Measurements from ENCODE around the gene SLC30A1.
"Not testable (repeated sequence)": the region's sequence is repeated elsewhere in the genome, so short reads cannot be mapped to it uniquely, and the experiment has no call there.

SLC30A1 gene

GRCh38 chr1:211547710-211548109 is 31.3 kb downstream of the SLC30A1 start:
- DNase-seq, result no peak

- DNase-seq, result no peak
These were observed 32.4 kb downstream of the SLC30A1 start for GRCh38 chr1:211546543-211546942.

GRCh38 chr1:211543025-211543424 is 35.9 kb downstream of the SLC30A1 start:
- DNase-seq, result no peak

- no peak for DNase-seq
These were observed 37.1 kb downstream of the SLC30A1 start for GRCh38 chr1:211541720-211542477.

- DNase-seq, result no peak
These were observed 37.7 kb downstream of the SLC30A1 start for GRCh38 chr1:211541278-211541677.

GRCh38 chr1:211540824-211541223 is 38.1 kb downstream of the SLC30A1 start:
- DNase-seq, result not testable (repeated sequence)

GRCh38 chr1:211538287-211538686 is 40.7 kb downstream of the SLC30A1 start:
- DNase-seq, result no peak

GRCh38 chr1:211537253-211537652 is 41.7 kb downstream of the SLC30A1 start:
- DNase-seq, result no peak

GRCh38 chr1:211536606-211537005 is 42.4 kb downstream of the SLC30A1 start:
- DNase-seq, result no peak

GRCh38 chr1:211535346-211535745 is 43.6 kb downstream of the SLC30A1 start:
- no peak for DNase-seq

GRCh38 chr1:211534545-211535291 is 44.2 kb downstream of the SLC30A1 start:
- DNase-seq, result no peak

GRCh38 chr1:211532088-211532444 is 46.9 kb downstream of the SLC30A1 start:
- no peak for DNase-seq

GRCh38 chr1:211531194-211532087 is 47.5 kb downstream of the SLC30A1 start:
- DNase-seq, result no peak

- DNase-seq, result no peak
These were observed 48.9 kb downstream of the SLC30A1 start for GRCh38 chr1:211530102-211530501.

GRCh38 chr1:211529453-211529852 is 49.5 kb downstream of the SLC30A1 start:
- no peak for DNase-seq

- DNase-seq, result no peak
These were observed 50.0 kb downstream of the SLC30A1 start for GRCh38 chr1:211529011-211529410.

- no peak for DNase-seq
These were observed 51.1 kb downstream of the SLC30A1 start for GRCh38 chr1:211527888-211528287.

- DNase-seq, result no peak
These were observed 52.0 kb downstream of the SLC30A1 start for GRCh38 chr1:211527006-211527405.

- no peak for DNase-seq
These were observed 52.9 kb downstream of the SLC30A1 start for GRCh38 chr1:211526101-211526500.

GRCh38 chr1:211525101-211525676 is 53.8 kb downstream of the SLC30A1 start:
- no peak for DNase-seq

GRCh38 chr1:211524521-211524920 is 54.4 kb downstream of the SLC30A1 start:
- no peak for DNase-seq

- no peak for DNase-seq
These were observed 56.2 kb downstream of the SLC30A1 start for GRCh38 chr1:211522804-211523203.

All from NCI-H345 (cell line).